B cell (primary cell): ENCODE measurements around the gene PPP5C. TPM values are rescaled to one million over a fixed set of nuclear protein-coding genes. Genes with fewer than 3 reads are reported as not detected.

ENCODE experiments used
- ATAC-seq: fragments of 200-7000 bp; cut with Tn5 transposase; one replicate; pipeline ENCODE4 v1.10.0; 2021; ENCODE audit warnings: low read depth, mild to moderate bottlenecking, moderate number of reproducible peaks, moderate library complexity
- CTCF ChIA-PET: fragments of 350-600 bp; sonication (Branson Sonifier 250); formaldehyde crosslinking; loops from one replicate; lab custom pipeline; 2021; ENCODE audit warnings: antibody characterized with exemption, inconsistent platforms; lab: Charles Lee
- POLR2A ChIA-PET: fragments of 350-600 bp; sonication (Branson Sonifier 250); formaldehyde crosslinking; loops from one replicate; lab custom pipeline; 2021; ENCODE audit warnings: antibody characterized with exemption; lab: Charles Lee
- DNase-seq: peaks from one replicate; pipeline ENCODE4 v3.0.0; 2013
- H2AFZ ChIP-seq: 2 replicates; pipeline ENCODE4 v1.6.1; 2012; ENCODE audit warnings: mild to moderate bottlenecking, low read depth, low read length; ENCODE audit not compliant: insufficient read depth, poor library complexity, severe bottlenecking
- H3K27ac ChIP-seq, 2 donors: 1 replicate in 1 of 2; 2 replicates in 1 of 2; pipeline ENCODE4 v1.5.1; 2012 to 2013; ENCODE audit warnings: low read length in 2 of 2, mild to moderate bottlenecking in 2 of 2, moderate library complexity in 1 of 2
- H3K27me3 ChIP-seq, 4 experiments: fragments of 200-600 bp in 1 of 4; sonication (generic) in 1 of 4; replicated peaks in 1 of 4; 1 replicate in 2 of 4; 2 replicates in 2 of 4; pipeline versions ENCODE4 v1.6.1 to v1.7.0; 2013 to 2016; ENCODE audit warnings: low read length in 3 of 4, mild to moderate bottlenecking in 2 of 4, mixed read lengths in 1 of 4, moderate library complexity in 1 of 4; ENCODE audit not compliant: insufficient read depth in 4 of 4, control insufficient read depth in 3 of 4; ENCODE audit errors: control extremely low read depth in 1 of 4
- H3K36me3 ChIP-seq, 2 experiments: replicated peaks in 1 of 2; 1 replicate in 1 of 2; 2 replicates in 1 of 2; pipeline versions ENCODE4 v1.6.1 to v1.7.1; 2013; ENCODE audit warnings: low read length in 1 of 2; ENCODE audit not compliant: insufficient read depth in 2 of 2, control insufficient read depth in 1 of 2; ENCODE audit errors: control extremely low read depth in 1 of 2, extremely low read depth in 1 of 2
- H3K4me1 ChIP-seq, 2 donors: fragments of 200-600 bp in 1 of 2; sonication (generic) in 1 of 2; 1 replicate in 1 of 2; 2 replicates in 1 of 2; pipeline versions ENCODE4 v1.5.1 to v1.6.1; 2013 to 2017; ENCODE audit warnings: low read length in 2 of 2; ENCODE audit not compliant: control insufficient read depth in 2 of 2, insufficient read depth in 2 of 2
- H3K4me2 ChIP-seq: replicated peaks from 2 replicates; pipeline ENCODE3; 2012; ENCODE audit warnings: mild to moderate bottlenecking, low read depth, low read length; ENCODE audit not compliant: poor library complexity, severe bottlenecking
- H3K4me3 ChIP-seq, 5 experiments: fragments of 200-600 bp in 1 of 5; sonication (generic) in 1 of 5; 1 replicate in 3 of 5; 2 replicates in 2 of 5; pipeline versions ENCODE4 v1.5.1 to v1.7.0; 2011 to 2016; ENCODE audit warnings: low read length in 4 of 5, mild to moderate bottlenecking in 4 of 5, low read depth in 2 of 5, control low read depth in 1 of 5, moderate library complexity in 1 of 5; ENCODE audit not compliant: insufficient read depth in 1 of 5; ENCODE audit errors: control extremely low read depth in 1 of 5, extremely low read depth in 1 of 5
- H3K79me2 ChIP-seq: fragments of 200-600 bp; sonication (generic); one replicate; pipeline ENCODE4 v1.6.0; 2016; ENCODE audit warnings: low read length; ENCODE audit not compliant: control insufficient read depth, insufficient read depth
- H3K9ac ChIP-seq: fragments of 200-600 bp; sonication (generic); 2 replicates; pipeline ENCODE4 v1.6.1; 2017; ENCODE audit warnings: mild to moderate bottlenecking, low read length, moderate library complexity
- H3K9me3 ChIP-seq, 3 donors: one replicate each; pipeline versions ENCODE4 v1.6.1 to v1.7.1; 2013; ENCODE audit warnings: low read length in 2 of 3; ENCODE audit not compliant: control insufficient read depth in 2 of 3, insufficient read depth in 1 of 3; ENCODE audit errors: control extremely low read depth in 1 of 3
- H4K20me1 ChIP-seq: 2 replicates; pipeline ENCODE4 v1.6.0; 2012; ENCODE audit warnings: mild to moderate bottlenecking, low read length; ENCODE audit not compliant: insufficient read depth, control insufficient read depth, poor library complexity, severe bottlenecking
- H3K27ac Mint-ChIP-seq: one replicate; pipeline ENCODE4 v1.8.0; 2021; ENCODE audit warnings: mixed read lengths
- H3K27me3 Mint-ChIP-seq: one replicate; pipeline ENCODE4 v1.8.0; 2021; ENCODE audit warnings: mixed read lengths
- H3K4me1 Mint-ChIP-seq: one replicate; pipeline ENCODE4 v1.8.0; 2021; ENCODE audit warnings: mixed read lengths
- H3K4me3 Mint-ChIP-seq: one replicate; pipeline ENCODE4 v1.8.0; 2021; ENCODE audit warnings: mixed read lengths
- H3K9me3 Mint-ChIP-seq: one replicate; pipeline ENCODE4 v1.8.0; 2022; ENCODE audit warnings: mixed read lengths; ENCODE audit not compliant: insufficient read depth
- CTCF ChIP-seq: fragments of 200-600 bp; IDR thresholded peaks from one replicate; pipeline ENCODE4 v1.8.0; 2022; ENCODE audit warnings: antibody characterized with exemption, mild to moderate bottlenecking
- EZH2 ChIP-seq: IDR thresholded peaks from 2 replicates; pipeline ENCODE4 v1.6.1; 2012; ENCODE audit warnings: borderline replicate concordance, low read depth, mild to moderate bottlenecking, moderate library complexity, low read length; ENCODE audit not compliant: insufficient read depth, poor library complexity, severe bottlenecking
- WGBS: methylation state at CpG from one replicate; pipeline ENCODE4 v1.1.5; 2013; ENCODE audit warnings: missing lambda C conversion rate; ENCODE audit not compliant: insufficient coverage; 5-methylcytosine and 5-hydroxymethylcytosine counted together
- intact Hi-C: fragments of 100-400 bp; cut with micrococcal nuclease; formaldehyde crosslinking; loops from one replicate; pipeline ENCODE4 v1.10.0; 2022
- polyA plus RNA-seq: library from polyadenylated mRNA; depleted of rRNA; stranded (reverse); fragments of >200 nt; gene quantifications from 2 replicates; pipeline ENCODE4 v1.2.3, GENCODE V29; 2012
- total RNA-seq, 2 donors: library from RNA; stranded (reverse); fragments of 120-200 nt in 1 of 2; gene quantifications; 1 replicate in 1 of 2; 2 replicates in 1 of 2; pipeline versions ENCODE4 v1.2.3 to v1.2.4, GENCODE V29; 2013 to 2022

Gene PPP5C
- total and polyA plus RNA-seq, 2 donors (not counting 1 experiment from before 2014, with no cell fraction given), result 51.2 to 70.5 TPM

- intact Hi-C loops, result no loop called here
- POLR2A ChIA-PET, result no interaction called here
- H3K9me3 Mint-ChIP-seq, result no peaks in the 10 kb centered on the region
Observed at GRCh38 chr19:46426506-46427162, 79.7 kb downstream of the PPP5C start.

More at GRCh38 chr19:46426506-46427162, 79.7 kb downstream of the PPP5C start:
- H3K79me2 ChIP-seq, result no peaks in the 10 kb centered on the region
- no peak overlapping the region for H3K27ac Mint-ChIP-seq
- H3K36me3 ChIP-seq, result no peaks in the 10 kb centered on the region
- H3K9ac ChIP-seq, result no peak overlapping the region
- 3% methylated on average over 29 of the region's 32 CpGs for WGBS
- H3K27me3 ChIP-seq, result peaks cover 0 to 43% (median 26%) of the 10 kb centered on the region in 4 experiments
- ATAC-seq (no peak), DNase-seq (peak; percentile 50)
- no peaks in the 10 kb centered on the region for H4K20me1 ChIP-seq
- no peak for TF ChIP-seq CTCF
- no peak for TF ChIP-seq EZH2
- peaks cover 19 to 21% of the 10 kb centered on the region in 2 donors for H3K4me1 ChIP-seq
- peak overlapping the region; percentile 49 for H3K4me2 ChIP-seq
- peaks cover 21% of the 10 kb centered on the region for H3K4me1 Mint-ChIP-seq
- H2AFZ ChIP-seq, result peak overlapping the region; percentile 14
- peak overlapping the region; percentile 58 for H3K4me3 Mint-ChIP-seq
- peaks cover 0 to 5% (median 0%) of the 10 kb centered on the region in 3 donors for H3K9me3 ChIP-seq
- CTCF ChIA-PET, result no interaction called here
- H3K27me3 Mint-ChIP-seq, result peaks cover 64% of the 10 kb centered on the region
- no peak overlapping the region for H3K27ac ChIP-seq
- H3K4me3 ChIP-seq, result peak overlapping the region in 1 of 5 experiments; percentile 12
